ENCODE measurements around the gene FRMPD1.

FRMPD1 gene

DNA sequence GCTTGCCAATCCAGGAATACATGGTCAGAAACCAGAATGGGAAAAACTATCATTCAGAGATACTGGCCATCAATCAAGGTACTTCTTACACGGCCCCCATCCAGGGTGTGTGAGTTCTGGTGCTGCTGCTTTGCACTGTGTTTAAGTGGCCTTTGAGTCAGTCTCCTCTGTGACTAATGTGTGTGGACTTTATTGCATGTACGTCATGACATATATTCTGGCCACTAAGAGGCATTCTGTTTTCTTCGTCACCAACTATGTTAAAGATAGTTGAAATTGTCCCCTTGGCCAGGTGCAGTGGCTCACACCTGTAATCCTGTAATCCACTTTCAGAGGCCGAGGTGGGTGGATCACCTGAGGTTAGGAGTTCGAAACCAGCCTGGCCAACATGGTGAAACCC is 125.6 kb downstream of the FRMPD1 start:
- DNase-seq (ENCODE audit: low spot score) = peak; percentile 37

GRCh38 chr9:37778534-37778933 is 127.8 kb downstream of the FRMPD1 start:
- no peak for DNase-seq (ENCODE audit: low spot score)

DNA sequence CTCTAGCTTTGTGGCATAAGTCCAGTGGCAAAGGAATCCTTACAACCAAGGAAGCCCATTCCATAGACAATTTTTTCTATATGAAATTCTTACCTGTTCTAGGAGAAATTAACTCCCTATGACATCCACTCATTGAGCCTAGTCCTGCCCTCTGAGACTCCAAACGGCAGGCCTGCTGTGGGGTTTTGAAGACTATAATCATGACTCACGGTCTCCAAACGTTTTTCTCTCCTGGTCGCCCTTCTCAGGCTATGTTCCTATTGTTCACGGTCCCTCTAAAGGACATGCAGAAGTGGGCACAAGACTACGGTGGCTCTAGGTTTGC is 133.5 kb downstream of the FRMPD1 start:
- DNase-seq (ENCODE audit: low spot score) = peak; percentile 31

- peak; percentile 88 for DNase-seq (ENCODE audit: low spot score)
These were observed 134.1 kb downstream of the FRMPD1 start, which contains the start of gene EXOSC3 for GRCh38 chr9:37784616-37785483. EXOSC3 (minus strand) TSS chr9:37785064; CDS start chr9:37785044, 20 bp downstream.

DNA sequence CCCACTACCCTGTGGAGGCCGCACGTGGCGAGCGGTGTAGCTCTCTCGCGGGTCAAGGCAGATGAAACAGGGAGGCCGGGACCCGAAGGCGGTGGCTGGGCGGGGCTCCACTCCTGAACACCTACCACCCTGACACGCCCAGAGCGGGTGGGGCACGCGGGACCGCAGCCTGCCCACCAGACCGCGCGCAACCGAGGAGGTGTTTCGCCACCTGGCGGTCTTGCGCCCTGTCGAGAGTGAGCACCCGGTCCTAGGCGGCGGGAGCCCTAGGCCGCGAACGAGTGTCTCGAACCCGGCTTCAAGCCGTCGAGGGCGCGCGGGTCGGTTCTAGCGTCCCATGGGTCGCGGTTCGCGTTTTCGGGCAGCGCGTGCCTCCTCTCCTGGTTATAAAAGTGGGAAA is 136.3 kb downstream of the FRMPD1 start:
- no peak for DNase-seq (ENCODE audit: low spot score)

DNA sequence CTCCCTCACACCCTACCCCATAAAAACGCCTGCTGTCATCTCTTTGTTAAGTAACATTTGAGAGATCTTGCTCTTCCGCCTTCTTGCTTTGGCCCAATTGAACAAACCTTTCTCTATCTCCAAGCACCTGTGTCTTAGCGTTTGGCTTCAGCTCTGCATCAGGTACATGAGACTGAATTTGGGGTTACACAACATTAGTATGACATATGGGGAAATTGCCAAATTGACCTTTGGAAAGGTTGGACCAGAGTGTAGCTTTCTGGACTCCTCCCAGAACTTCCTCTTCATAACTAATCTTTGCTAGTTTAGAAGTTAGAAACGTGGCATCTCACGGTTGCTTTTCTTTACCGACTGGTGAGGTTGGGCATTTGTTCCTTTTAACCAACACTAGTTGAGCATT is 137.6 kb downstream of the FRMPD1 start:
- no peak for DNase-seq (ENCODE audit: low spot score)

- no peak for DNase-seq (ENCODE audit: low spot score)
These were observed 139.3 kb downstream of the FRMPD1 start for GRCh38 chr9:37790096-37790495.

DNA sequence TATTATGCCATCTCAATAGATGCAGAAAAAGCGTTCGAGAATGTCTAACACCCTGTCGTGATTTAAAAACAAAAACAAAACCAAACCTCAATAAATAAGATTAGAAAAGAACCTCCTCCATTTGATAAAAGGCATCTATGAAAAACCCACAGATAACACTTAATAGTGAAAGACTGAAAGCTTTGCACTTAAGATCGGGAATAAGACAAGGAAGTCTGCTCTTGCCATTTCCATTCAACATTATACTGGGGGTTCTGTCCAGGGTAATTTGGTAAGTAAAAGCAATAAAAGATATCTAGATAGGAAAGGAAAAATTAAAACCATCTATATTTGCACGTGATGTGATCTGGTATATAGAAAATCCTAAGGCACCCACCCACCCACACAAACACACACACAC is 141.4 kb downstream of the FRMPD1 start:
- no peak for DNase-seq (ENCODE audit: low spot score)

- no peak for DNase-seq (ENCODE audit: low spot score)
These were observed 145.5 kb downstream of the FRMPD1 start for GRCh38 chr9:37796232-37796631.
